Measurements from ENCODE around the gene ANKRD33B. TPM values are rescaled to one million over a fixed set of nuclear protein-coding genes. Genes with fewer than 3 reads are reported as not detected.

The ANKRD33B gene
- total RNA-seq, 1 experiment from 2014 or later, result 14.9 TPM

DNA sequence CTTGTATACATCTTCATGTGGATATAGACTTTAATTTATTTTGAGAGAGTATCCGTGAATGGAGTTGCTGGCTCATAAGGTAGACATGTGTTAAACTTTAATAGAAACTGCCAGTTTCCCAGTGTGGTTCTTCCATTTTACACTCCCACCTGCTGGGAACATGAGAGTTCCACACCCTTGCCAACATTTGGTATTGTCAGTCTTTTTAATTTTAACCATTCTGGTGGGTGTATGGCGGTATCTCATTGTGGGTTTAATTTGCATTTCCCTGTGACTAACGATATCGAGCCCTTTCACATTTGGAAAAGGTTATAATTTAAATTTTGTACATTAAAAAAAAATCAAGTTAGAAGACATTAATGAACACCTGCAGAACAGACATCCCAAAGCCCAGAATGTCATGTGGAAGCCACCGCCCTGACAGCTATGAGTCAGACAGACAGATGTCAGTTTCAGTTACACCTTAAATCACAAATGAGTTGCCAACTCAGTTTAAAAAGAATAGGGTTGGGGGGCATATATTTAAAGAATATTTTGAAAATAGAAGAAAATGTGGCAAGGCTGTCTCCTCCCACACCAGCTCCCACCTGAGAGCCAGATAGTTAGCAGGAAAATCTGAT is 36.9 kb downstream of the ANKRD33B start:
- ATAC-seq, result peak; percentile 33
- H3K79me2 ChIP-seq (ENCODE audit: low read length), result peaks cover 42% of the 10 kb centered on the region
- H3K9me3 ChIP-seq (ENCODE audit: low read length), result no peaks in the 10 kb centered on the region
- intact Hi-C loops (cut with micrococcal nuclease), result loop anchor here (1.0 to 5.0 kb wide), 3 partner anchors 50 to 147 kb away; no protein-coding TSS in a partner anchor
- peak; percentile 78 for DNase-seq
- peak overlapping the region; percentile 83 for H3K4me2 ChIP-seq (ENCODE audit: low read length)
- no peaks in the 10 kb centered on the region for H3K27me3 ChIP-seq (ENCODE audit: low read length)
- TF ChIP-seq EZH2phosphoT487 (IDR thresholded peaks at IDR 0.05; ENCODE audit: borderline replicate concordance, low read length), result no peak
- TF ChIP-seq CTCF (conservative IDR thresholded peaks at IDR 0.05; ENCODE audit: low read depth, low read length), result peak; percentile 36; the same call in 1 of the 2 replicates
- TF ChIP-seq EZH2 (IDR thresholded peaks at IDR 0.05; ENCODE audit: low read length, unreplicated experiment), result no peak
- H3K4me3 ChIP-seq (ENCODE audit: low read length), result peak overlapping the region; percentile 55
- ChIA-PET CTCF (no interaction called here), POLR2A (ENCODE audit: unreplicated experiment) (interaction anchor here (0.7 kb wide), 2 partner anchors 102 to 344 kb away, joined by 3 read pairs; no protein-coding TSS in a partner anchor)
- H4K20me1 ChIP-seq (ENCODE audit: low read length), result peaks cover 6% of the 10 kb centered on the region; the same call in 1 of the 2 replicates
- H2AFZ ChIP-seq (ENCODE audit: low read length), result peak overlapping the region; percentile 24
- peaks cover 44% of the 10 kb centered on the region for H3K4me1 ChIP-seq (ENCODE audit: insufficient read depth, low read length)
- peak overlapping the region; percentile 80 for H3K27ac ChIP-seq (ENCODE audit: low read length)
- H3K9ac ChIP-seq (ENCODE audit: low read length), result peak overlapping the region; percentile 42
- BruUV-seq (replicated peaks), result no TSS peak
- peaks cover 7% of the 10 kb centered on the region for H3F3A ChIP-seq (ENCODE audit: low read length, unreplicated experiment)
- no peaks in the 10 kb centered on the region for H3K36me3 ChIP-seq (ENCODE audit: low read depth, low read length)
- H3K9me2 ChIP-seq (replicated peaks; ENCODE audit: low read length), result no peaks in the 10 kb centered on the region

DNA sequence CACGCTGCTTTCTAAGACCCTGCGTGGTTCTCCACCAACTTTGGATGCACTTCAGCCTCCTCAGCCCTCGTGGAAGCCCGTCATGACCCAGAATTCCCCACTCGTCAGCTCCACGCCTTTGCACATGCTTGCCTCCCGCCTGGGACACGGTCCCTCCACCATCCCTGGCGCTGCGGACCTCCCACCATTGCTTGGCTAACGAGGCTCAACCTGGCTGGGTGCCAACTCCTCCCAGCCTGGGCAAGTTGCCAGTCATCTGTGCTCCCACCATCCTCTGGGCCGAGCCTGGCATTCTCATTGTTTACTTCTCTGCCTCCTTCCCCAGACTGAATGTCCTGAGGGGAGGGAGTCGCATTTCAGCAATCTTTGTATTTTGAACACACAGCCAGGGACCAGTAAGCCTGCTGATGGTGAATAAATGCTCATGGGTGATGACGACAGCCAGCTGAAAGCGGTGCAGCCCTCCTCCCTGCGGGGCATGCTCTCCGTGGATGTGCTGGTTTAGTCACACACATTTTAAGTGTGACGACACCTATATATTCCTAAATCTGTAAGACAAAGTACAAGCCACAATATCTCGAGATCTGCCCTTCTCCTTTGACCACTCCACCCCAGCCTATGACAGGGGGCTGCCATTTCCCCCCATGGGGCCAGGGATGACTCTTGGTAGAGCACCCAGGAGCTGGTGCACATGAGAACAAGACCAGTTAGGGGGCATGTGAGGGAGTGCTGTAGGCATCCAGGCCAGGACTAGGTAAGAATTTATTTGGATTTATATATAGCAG is 37.6 kb downstream of the ANKRD33B start:
- CTCF ChIA-PET, result no interaction called here
- Histone ChIP-seq H3K9me2 (replicated peaks; ENCODE audit: low read length) (no peaks in the 10 kb centered on the region), H3K4me3 (ENCODE audit: low read length) (peak overlapping the region; percentile 55), H3K4me2 (ENCODE audit: low read length) (peak overlapping the region; percentile 83), H2AFZ (ENCODE audit: low read length) (peak overlapping the region; percentile 24), H3F3A (ENCODE audit: low read length, unreplicated experiment) (peaks cover 7% of the 10 kb centered on the region), H3K36me3 (ENCODE audit: low read depth, low read length) (no peaks in the 10 kb centered on the region), H3K79me2 (ENCODE audit: low read length) (peaks cover 39% of the 10 kb centered on the region), H3K27ac (ENCODE audit: low read length) (peak overlapping the region; percentile 80), H3K27me3 (ENCODE audit: low read length) (no peaks in the 10 kb centered on the region), H3K9ac (ENCODE audit: low read length) (peak overlapping the region; percentile 42), H4K20me1 (ENCODE audit: low read length) (peaks cover 6% of the 10 kb centered on the region; the same call in 1 of the 2 replicates), H3K9me3 (ENCODE audit: low read length) (no peaks in the 10 kb centered on the region), H3K4me1 (ENCODE audit: insufficient read depth, low read length) (peaks cover 38% of the 10 kb centered on the region)
- intact Hi-C loops (cut with micrococcal nuclease), result loop anchor here (2.0 to 5.0 kb wide), 2 partner anchors 51 to 134 kb away; no protein-coding TSS in a partner anchor
- BruUV-seq (replicated peaks), result no TSS peak
- POLR2A ChIA-PET (ENCODE audit: unreplicated experiment), result interaction anchor here (0.7 kb wide), 2 partner anchors 103 to 344 kb away, joined by 3 read pairs; no protein-coding TSS in a partner anchor
- peak; percentile 93 for ATAC-seq
- DNase-seq, result peak; percentile 99
- TF ChIP-seq CTCF (conservative IDR thresholded peaks at IDR 0.05; ENCODE audit: low read depth, low read length) (no peak), EZH2phosphoT487 (IDR thresholded peaks at IDR 0.05; ENCODE audit: borderline replicate concordance, low read length) (no peak), EZH2 (IDR thresholded peaks at IDR 0.05; ENCODE audit: low read length, unreplicated experiment) (no peak)

All from PC-3 (cell line).